ENCODE results near the gene SERTAD2.

SERTAD2 gene

GRCh38 chr2:64627860-64628841 lies 25.6 kb downstream of the SERTAD2 start:
- DNase-seq (ENCODE audit: low read depth), result no peak

GRCh38 chr2:64626963-64627760 lies 26.6 kb downstream of the SERTAD2 start:
- no peak for DNase-seq (ENCODE audit: low read depth)

GRCh38 chr2:64626146-64626809 lies 27.4 kb downstream of the SERTAD2 start:
- DNase-seq (ENCODE audit: low read depth), result no peak

GRCh38 chr2:64625299-64626145 lies 28.2 kb downstream of the SERTAD2 start:
- DNase-seq (ENCODE audit: low read depth), result no peak

DNA sequence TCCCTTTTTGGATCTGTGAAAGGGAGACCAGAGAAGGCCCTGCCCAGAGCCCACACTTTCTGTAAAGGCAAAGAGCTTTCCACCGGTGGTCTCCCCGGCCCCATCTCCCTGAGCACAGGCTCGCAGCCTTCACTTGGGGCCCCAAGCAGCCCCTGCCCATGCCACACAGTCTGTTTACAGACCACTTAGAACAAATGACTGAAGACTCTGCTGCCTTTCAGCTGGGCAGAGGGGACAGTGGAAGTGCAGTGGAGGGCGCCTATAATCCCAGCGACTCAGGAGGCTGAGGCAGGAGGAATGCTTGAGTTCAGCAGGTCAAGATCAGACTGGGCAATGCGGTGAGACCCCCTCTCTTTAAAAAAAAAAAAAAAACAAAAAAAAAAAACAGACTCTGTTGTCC lies 28.9 kb downstream of the SERTAD2 start:
- no peak for DNase-seq (ENCODE audit: low read depth)

DNA sequence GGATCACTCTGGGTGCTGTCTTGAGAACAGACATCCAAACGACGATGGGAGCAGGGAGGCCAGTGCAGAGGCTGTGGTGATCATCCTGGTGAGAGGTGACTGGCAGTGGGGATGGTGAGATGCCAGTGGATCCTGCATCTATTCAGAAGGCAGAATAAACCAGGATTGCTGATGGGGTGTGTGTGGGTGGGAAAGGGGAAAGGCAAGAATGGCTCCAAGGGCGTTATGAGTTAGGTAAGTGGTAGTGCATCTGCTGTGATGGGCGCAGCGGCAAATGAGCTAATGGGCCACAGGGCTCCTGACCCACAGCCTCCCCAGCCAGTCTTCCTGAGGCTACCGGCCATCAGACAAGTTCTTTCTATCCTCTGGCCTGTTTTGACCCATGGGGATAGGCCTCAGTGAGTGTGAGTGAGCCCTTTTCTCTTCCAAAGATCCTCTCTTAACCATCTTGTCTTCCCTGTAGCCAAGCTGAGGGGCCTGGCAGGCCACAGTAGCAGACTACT lies 29.6 kb downstream of the SERTAD2 start:
- DNase-seq (ENCODE audit: low read depth), result no peak

DNA sequence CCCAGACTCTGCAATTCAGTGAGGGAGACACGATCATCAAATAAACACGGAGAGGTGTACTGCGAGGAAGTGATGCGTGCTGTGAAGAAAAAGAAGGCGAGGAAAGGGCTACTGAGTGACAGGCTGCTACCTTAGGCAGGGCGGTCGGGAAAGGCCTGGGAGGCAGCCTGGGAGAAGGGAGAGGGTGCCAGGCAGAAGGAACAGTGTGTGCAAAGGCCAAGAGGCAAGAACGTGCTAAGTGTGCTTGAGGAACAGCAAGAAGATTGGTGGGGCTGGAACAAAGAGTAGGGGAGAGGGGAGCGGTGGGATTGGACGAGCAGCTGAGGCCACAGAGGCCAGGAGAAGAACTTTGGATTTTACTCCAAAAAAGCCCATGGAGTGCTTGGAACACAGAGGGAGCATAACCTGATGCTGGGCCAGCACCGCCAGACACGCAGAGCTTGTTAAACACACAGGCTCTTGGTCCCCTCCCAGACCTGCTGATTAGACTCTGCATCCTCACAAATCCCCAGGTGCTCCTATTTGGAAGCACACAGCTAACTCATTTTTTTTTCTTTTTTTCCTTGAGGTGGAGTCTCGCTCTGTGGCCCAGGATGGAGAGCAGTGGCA lies 30.4 kb downstream of the SERTAD2 start:
- DNase-seq (ENCODE audit: low read depth), result no peak

DNA sequence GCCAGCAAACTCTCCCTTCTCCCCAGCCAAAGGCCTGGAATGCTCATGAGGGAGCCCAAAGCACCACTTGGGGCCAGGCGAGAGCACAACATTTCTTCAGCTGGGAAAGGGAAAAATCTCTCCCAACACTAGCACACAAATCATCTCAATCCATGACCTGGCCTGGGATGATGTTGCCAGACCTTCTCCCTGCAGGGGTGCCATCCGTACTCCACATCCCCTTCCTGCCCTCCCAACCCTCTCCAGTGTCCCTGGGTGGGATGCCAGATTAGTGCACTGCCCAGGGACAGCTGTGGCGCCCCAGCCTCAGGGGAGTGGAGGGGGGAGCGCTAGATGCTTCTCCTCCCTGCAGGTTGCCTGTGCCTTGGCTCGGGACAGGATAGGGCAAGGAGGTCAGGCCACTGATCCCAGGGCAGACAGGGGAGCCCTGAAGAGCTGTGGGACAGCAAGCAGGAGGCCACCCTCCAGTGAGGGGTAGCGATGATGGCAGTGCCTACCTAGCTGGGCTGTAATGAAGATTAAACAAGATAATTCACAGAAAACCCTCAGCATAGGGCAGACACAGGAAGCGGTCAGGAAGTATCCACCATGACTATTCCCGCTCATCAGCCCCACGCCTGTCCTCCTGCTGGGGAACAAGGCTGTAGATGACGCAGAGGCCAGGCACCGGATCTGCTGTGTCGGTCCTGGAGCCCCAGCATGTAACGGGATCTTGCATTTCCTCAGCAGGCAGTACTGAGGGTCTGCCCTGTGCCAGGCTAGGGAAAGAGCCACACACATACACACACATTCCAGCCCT lies 31.1 kb downstream of the SERTAD2 start:
- DNase-seq (ENCODE audit: low read depth), result no peak

GRCh38 chr2:64620661-64621060 lies 33.1 kb downstream of the SERTAD2 start:
- DNase-seq (ENCODE audit: low read depth), result no peak

DNA sequence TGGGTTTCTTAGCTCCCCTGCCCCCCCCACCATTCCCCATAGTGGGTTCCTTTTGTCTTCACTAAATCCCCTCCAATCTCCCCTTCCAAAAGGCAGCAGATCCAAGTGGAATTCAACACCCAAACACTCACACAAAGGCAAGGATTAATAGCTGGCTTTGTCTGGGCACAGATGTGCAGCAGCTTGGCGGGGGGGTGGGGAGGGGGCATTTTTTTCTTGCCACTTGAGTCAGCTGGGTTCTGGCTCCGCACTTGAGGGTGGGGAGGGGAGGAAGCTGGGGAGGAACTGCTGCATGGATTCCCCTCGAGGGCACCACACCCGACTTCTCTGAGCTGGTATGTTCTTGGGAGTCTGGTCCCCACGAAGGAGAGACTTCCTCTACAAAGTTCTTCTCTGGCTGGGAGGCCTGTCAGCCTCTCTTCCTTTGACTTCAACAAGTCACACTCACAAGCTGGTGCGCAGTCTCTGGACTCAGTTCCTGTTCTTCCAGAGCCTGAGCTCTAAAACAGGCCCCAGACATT lies 36.0 kb downstream of the SERTAD2 start:
- no peak for DNase-seq (ENCODE audit: low read depth)

DNA sequence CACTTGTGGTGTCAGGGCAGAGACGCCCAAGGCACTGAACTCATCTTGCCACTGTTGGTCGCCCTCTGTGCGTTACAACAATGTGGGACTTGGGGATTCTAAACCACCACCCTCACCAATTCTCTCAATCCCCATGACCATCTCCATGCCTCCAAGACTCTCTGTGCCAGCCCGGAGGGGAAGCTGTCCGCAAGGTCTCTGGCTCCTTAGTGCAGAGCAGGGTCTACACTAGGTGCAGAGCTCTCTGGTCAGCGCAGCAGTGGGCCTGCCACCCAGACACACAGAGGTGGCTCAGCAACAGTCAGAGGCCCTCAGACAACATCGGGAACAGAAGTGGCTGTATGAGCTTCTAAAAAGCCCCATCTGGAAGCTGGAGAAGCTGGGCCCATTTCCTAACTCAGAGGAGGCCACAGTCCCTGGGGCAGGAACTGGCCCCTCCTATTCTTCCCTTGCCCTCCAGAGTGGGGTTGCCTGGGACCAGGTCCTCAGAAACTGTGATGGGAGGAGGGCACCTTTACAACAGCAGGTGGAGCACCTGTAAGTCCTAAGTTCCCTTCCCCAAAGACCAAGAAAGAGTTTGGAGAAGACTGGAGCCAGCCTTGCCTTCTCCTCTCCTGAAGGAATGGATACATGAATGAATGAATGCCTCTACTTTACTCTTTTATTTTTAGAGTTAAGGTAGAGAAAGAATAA lies 37.7 kb downstream of the SERTAD2 start:
- no peak for DNase-seq (ENCODE audit: low read depth)

DNA sequence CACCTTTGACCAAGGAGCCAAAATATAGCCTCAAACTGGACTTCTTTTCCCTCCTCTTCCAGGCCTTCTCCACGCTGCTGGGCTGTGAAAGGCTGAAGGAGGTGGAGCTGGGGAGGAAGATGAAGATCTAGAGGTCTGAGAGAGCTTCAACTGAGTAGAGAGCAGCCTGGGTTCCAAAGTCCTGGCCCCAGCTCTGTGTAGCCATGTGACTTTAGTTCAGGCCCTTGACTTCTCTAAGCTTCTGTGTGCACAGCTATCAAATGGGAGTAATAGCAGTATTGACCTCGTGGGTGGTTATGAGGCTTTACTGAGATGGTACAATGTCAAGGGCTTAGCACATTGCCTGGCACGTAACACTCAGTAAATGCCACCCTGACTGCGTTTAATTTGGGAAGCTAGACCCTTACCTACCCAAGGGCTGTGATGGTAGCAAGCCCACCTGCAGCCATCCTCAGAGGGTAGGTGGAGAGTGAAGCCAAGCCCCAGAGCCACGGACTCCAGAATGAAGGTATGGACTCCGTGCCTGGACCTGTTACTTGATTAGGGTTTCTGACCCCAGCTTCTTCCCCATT lies 38.4 kb downstream of the SERTAD2 start:
- no peak for DNase-seq (ENCODE audit: low read depth)

GRCh38 chr2:64613276-64613675 lies 40.4 kb downstream of the SERTAD2 start:
- DNase-seq (ENCODE audit: low read depth), result no peak

GRCh38 chr2:64612575-64613195 lies 41.0 kb downstream of the SERTAD2 start:
- DNase-seq (ENCODE audit: low read depth), result no peak

DNA sequence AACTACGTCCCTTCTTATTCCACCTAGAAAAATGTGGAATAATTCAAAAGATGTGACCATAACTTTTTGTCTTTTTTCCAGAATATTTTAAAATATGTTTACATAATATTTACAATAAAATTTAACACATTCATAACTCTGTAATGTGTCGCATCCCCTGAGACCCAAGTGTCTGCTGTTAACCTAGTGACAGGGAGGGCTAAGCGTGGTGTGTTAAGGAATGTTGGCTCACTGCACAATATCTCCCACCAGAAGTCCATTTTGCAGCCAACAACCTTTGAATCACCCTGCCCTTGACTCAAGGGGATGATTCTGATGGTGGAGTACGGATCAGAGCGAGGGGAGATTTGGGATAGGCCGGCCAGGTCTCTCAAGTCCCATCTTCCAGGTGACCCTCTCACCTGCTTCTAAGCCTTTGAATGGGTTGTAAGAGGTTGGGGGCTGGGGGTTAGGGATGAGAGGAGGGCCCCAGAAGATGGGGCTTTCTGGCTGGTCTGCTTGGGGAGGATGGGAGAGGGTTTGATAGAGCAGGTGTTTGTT lies 43.3 kb downstream of the SERTAD2 start:
- no peak for DNase-seq (ENCODE audit: low read depth)

- no peak for DNase-seq (ENCODE audit: low read depth)
These were observed 43.8 kb downstream of the SERTAD2 start for GRCh38 chr2:64609942-64610281.

DNA sequence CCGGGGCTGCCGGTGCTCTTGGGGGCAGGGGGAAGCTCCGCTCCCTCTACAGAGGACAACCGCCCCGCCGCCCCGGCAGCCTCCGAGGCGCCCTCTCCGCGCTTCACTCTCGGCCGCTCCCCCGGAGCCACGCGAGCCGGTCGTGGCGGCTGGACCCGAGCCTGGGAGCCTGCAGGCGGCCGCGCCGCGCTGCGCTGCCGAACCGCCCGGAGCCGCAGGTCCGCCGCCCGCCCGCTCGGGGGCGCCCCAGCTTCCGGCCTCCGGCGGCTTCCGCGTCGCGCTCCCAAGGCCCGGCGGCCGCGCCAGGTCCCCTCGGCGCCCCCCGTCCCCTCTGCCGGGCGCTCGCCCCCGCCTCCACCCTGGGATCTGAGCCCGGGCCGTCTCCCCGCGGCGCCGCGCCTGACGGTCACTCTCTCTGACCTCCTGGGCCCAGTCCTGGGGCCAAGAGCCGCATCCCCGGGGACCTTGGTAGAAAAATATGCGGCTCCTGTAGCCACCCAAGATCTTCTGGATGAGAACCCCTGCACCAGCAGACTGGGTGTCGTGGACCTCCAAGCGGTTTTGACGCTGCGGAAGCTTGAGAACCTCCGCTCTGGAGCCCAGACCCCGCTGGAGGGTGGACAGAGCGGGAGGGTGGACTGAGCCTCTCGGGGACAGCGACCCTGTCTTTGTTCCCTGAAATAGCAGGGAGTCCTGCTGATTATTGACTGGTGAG lies 44.3 kb downstream of the SERTAD2 start:
- peak; percentile 26 for DNase-seq (ENCODE audit: low read depth)

DNA sequence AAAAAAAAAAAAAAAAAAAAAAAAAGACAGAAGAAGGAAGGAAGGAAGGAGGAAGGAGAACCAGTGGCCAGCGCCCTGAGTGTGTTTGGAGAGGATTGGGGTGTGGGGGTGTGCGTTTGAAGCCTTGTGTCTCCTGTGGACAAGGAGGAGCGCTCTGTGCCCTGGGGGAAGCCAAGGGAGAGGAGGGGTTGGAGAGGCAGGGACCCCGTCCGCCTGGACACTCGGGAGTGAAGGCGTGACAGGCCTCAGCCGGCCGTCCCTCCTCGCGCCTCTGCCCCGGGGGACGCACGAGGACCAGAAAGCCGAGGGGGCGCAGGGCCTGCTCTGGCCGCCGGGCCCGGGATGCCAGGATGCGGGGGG lies 44.9 kb downstream of the SERTAD2 start:
- DNase-seq (ENCODE audit: low read depth), result no peak

Measured in stimulated activated CD8-positive, alpha-beta memory T cell treated with anti-CD3 and anti-CD28 coated beads, Interleukin-7, amount 100 ng/mL, for 24 hours (primary cell).